C4-2B (cell line): Measurements from ENCODE around the gene OPRD1.

Experiments
- CTCF ChIP-seq: fragments of 450-650 bp; conservative IDR thresholded peaks from 2 replicates; pipeline ENCODE4 v1.5.1; 2017; ENCODE audit warnings: mild to moderate bottlenecking
- ZFX ChIP-seq: fragments of 450-650 bp; IDR thresholded peaks from 2 replicates; pipeline ENCODE4 v1.6.1; 2017

- TF ChIP-seq CTCF: no peak
- TF ChIP-seq ZFX: no peak
Observed at GRCh38 chr1:28830814-28831213, 18.8 kb downstream of the OPRD1 start.
